Fibroblast of lung (primary cell): ENCODE data around the gene CCNG2. TPM values are rescaled to one million over a fixed set of nuclear protein-coding genes. Genes with fewer than 3 reads are reported as not detected.

Source experiments
- DNase-seq, 2 donors: peaks; one replicate each; pipeline versions ENCODE4 v3.0.0 to v3.0.0-alpha.2; 2010; ENCODE audit warnings: low read depth in 2 of 2
- H2AFZ ChIP-seq: 2 replicates; pipeline ENCODE4 v1.5.1; 2012; ENCODE audit warnings: low read length, control low read depth, inconsistent platforms
- H3K27ac ChIP-seq: 2 replicates; pipeline ENCODE4 v1.5.1; 2011; ENCODE audit warnings: low read length, control low read depth; ENCODE audit not compliant: insufficient read depth
- H3K27me3 ChIP-seq: 2 replicates; pipeline ENCODE4 v1.5.1; 2011; ENCODE audit warnings: mild to moderate bottlenecking, low read length; ENCODE audit not compliant: control insufficient read depth, insufficient read depth
- H3K36me3 ChIP-seq: 2 replicates; pipeline ENCODE4 v1.5.1; 2011; ENCODE audit warnings: low read length; ENCODE audit not compliant: control insufficient read depth, insufficient read depth
- H3K4me1 ChIP-seq: 2 replicates; pipeline ENCODE4 v1.5.1; 2011; ENCODE audit warnings: low read length; ENCODE audit not compliant: control insufficient read depth, insufficient read depth; ENCODE audit errors: extremely low read depth
- H3K4me2 ChIP-seq: 2 replicates; pipeline ENCODE4 v1.5.1; 2011; ENCODE audit warnings: low read length, control low read depth; ENCODE audit not compliant: insufficient read depth; ENCODE audit errors: extremely low read depth
- H3K4me3 ChIP-seq, 4 experiments: fragments of 200-600 bp in 1 of 4; sonication (generic) in 1 of 4; replicated peaks in 1 of 4; 2 replicates each; pipeline ENCODE4 v1.5.1; 2011 to 2016; ENCODE audit warnings: low read length in 4 of 4, low read depth in 3 of 4, mild to moderate bottlenecking in 3 of 4, control low read depth in 2 of 4, inconsistent platforms in 1 of 4, mixed read lengths in 1 of 4; ENCODE audit not compliant: insufficient read depth in 1 of 4; ENCODE audit errors: control extremely low read depth in 1 of 4
- H3K79me2 ChIP-seq: 2 replicates; pipeline ENCODE4 v1.5.1; 2012; ENCODE audit warnings: mild to moderate bottlenecking, low read length, inconsistent platforms; ENCODE audit not compliant: control insufficient read depth, insufficient read depth
- H3K9ac ChIP-seq: 2 replicates; pipeline ENCODE4 v1.5.1; 2011; ENCODE audit warnings: mild to moderate bottlenecking, low read length, control low read depth; ENCODE audit not compliant: insufficient read depth
- H3K9me3 ChIP-seq: 2 replicates; pipeline ENCODE4 v1.5.1; 2012; ENCODE audit warnings: low read depth, low read length; ENCODE audit not compliant: control insufficient read depth, insufficient read depth
- H4K20me1 ChIP-seq: 2 replicates; pipeline ENCODE4 v1.5.1; 2011; ENCODE audit warnings: low read length; ENCODE audit not compliant: control insufficient read depth, insufficient read depth; ENCODE audit errors: extremely low read depth
- CTCF ChIP-seq, 2 donors: IDR thresholded peaks in 1 of 2; conservative IDR thresholded peaks in 1 of 2; 1 replicate in 1 of 2; 2 replicates in 1 of 2; pipeline ENCODE4 v1.5.1; 2011 to 2012; ENCODE audit warnings: low read length in 2 of 2, control low read depth in 1 of 2, inconsistent platforms in 1 of 2, low read depth in 1 of 2, mild to moderate bottlenecking in 1 of 2
- EZH2 ChIP-seq: IDR thresholded peaks from 2 replicates; pipeline ENCODE4 v1.5.1; 2012; ENCODE audit warnings: low read length, control low read depth, mild to moderate bottlenecking; ENCODE audit errors: missing control alignments
- polyA plus RNA-seq, 2 donors: library from polyadenylated mRNA; depleted of rRNA in 1 of 2; stranded (reverse) in 1 of 2; unstranded in 1 of 2; fragments of >200 nt; gene quantifications; 2 replicates each; pipeline ENCODE4 v1.2.1, GENCODE V29; 2011 to 2012; ENCODE audit warnings: missing spikeins in 1 of 2
- total RNA-seq: library from RNA; depleted of rRNA; stranded (reverse); fragments of >200 nt; gene quantifications from 2 replicates; pipeline ENCODE4 v1.2.1, GENCODE V29; 2014

The CCNG2 gene
- total and polyA plus RNA-seq, 2 donors (not counting 1 experiment from before 2014, with no cell fraction given), result 20.1 to 30.3 TPM

GRCh38 chr4:77154761-77155499 is 2.1 kb upstream of the CCNG2 start:
- no peaks in the 10 kb centered on the region for H3K4me1 ChIP-seq
- H3K27me3 ChIP-seq, result peaks cover 6% of the 10 kb centered on the region
- no peaks in the 10 kb centered on the region for H3K36me3 ChIP-seq
- H3K4me3 ChIP-seq, result no peak overlapping the region
- no peak for DNase-seq
- no peak overlapping the region for H2AFZ ChIP-seq
- H3K27ac ChIP-seq, result no peak overlapping the region
- H3K9me3 ChIP-seq, result no peaks in the 10 kb centered on the region
- TF ChIP-seq EZH2 (no peak), CTCF (conservative IDR thresholded peaks at IDR 0.05 in 1 of 2, IDR thresholded peaks at IDR 0.05 in 1 of 2; ENCODE audit: low read depth in 1 of 2, low read length in 2 of 2) (no peak)
- no peaks in the 10 kb centered on the region for H4K20me1 ChIP-seq
- H3K9ac ChIP-seq, result no peak overlapping the region
- H3K79me2 ChIP-seq, result no peaks in the 10 kb centered on the region
- no peak overlapping the region for H3K4me2 ChIP-seq

- no peaks in the 10 kb centered on the region for H4K20me1 ChIP-seq
- H3K9ac ChIP-seq, result no peak overlapping the region
- DNase-seq, result no peak
- H2AFZ ChIP-seq, result peak overlapping the region; percentile 97
- H3K4me2 ChIP-seq, result peak overlapping the region; percentile 93
- TF ChIP-seq CTCF (conservative IDR thresholded peaks at IDR 0.05 in 1 of 2, IDR thresholded peaks at IDR 0.05 in 1 of 2; ENCODE audit: low read depth in 1 of 2, low read length in 2 of 2) (no peak), EZH2 (no peak)
- H3K4me3 ChIP-seq, result peak overlapping the region; percentile 71 to 95 (median 80)
- no peaks in the 10 kb centered on the region for H3K9me3 ChIP-seq
- H3K27me3 ChIP-seq, result peaks cover 6% of the 10 kb centered on the region
- H3K36me3 ChIP-seq, result no peaks in the 10 kb centered on the region
- H3K27ac ChIP-seq, result no peak overlapping the region
- H3K79me2 ChIP-seq, result no peaks in the 10 kb centered on the region
- H3K4me1 ChIP-seq, result no peaks in the 10 kb centered on the region
Observed at GRCh38 chr4:77155631-77156452, 1.2 kb upstream of the CCNG2 start.

DNA sequence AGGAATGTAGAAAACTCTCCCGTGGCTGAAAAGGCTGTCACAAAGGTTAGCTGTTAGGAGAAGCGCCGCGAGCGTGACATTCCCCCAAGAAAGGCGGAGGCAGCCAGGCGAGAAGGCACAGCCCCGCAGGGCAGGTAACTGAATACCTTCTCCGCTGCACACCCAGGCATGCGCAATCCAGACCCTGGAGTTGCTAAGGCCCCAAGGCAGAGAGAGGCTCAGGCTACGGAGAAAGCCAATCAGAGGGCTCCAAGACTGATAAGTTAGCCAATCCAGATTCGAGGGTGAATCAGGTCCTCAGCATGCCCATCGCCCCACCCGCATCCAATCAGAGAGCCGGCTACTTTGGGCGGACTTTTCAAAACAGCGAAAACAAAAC is 485 bp upstream of the CCNG2 start:
- TF ChIP-seq CTCF (conservative IDR thresholded peaks at IDR 0.05 in 1 of 2, IDR thresholded peaks at IDR 0.05 in 1 of 2; ENCODE audit: low read depth in 1 of 2, low read length in 2 of 2) (no peak), EZH2 (no peak)
- H3K36me3 ChIP-seq, result no peaks in the 10 kb centered on the region
- peak overlapping the region; percentile 97 for H2AFZ ChIP-seq
- no peaks in the 10 kb centered on the region for H4K20me1 ChIP-seq
- peak overlapping the region; percentile 87 for H3K9ac ChIP-seq
- peak overlapping the region; percentile 88 for H3K27ac ChIP-seq
- no peaks in the 10 kb centered on the region for H3K79me2 ChIP-seq
- H3K9me3 ChIP-seq, result no peaks in the 10 kb centered on the region
- H3K4me1 ChIP-seq, result no peaks in the 10 kb centered on the region
- peaks cover 4% of the 10 kb centered on the region for H3K27me3 ChIP-seq
- peak overlapping the region; percentile 86 to 95 (median 90) for H3K4me3 ChIP-seq
- H3K4me2 ChIP-seq, result peak overlapping the region; percentile 93
- peak; percentile 99 for DNase-seq
